Parathyroid adenoma (tissue), 2 donors: Measurements from ENCODE around the gene PDE4D.

Experiments used
- H2AFZ ChIP-seq: fragments of 300-600 bp; sonication (generic); one replicate; pipeline ENCODE4 v1.7.0; 2017; ENCODE audit warnings: antibody characterized with exemption, mild to moderate bottlenecking
- H3K27ac ChIP-seq: fragments of 300-600 bp; sonication (generic); one replicate; pipeline ENCODE4 v1.7.0; 2017
- H3K27me3 ChIP-seq: fragments of 300-600 bp; sonication (generic); one replicate; pipeline ENCODE4 v1.7.0; 2017; ENCODE audit warnings: low read length; ENCODE audit not compliant: control insufficient read depth, insufficient read depth
- H3K36me3 ChIP-seq: fragments of 300-600 bp; sonication (generic); one replicate; pipeline ENCODE4 v1.7.0; 2017; ENCODE audit warnings: low read length; ENCODE audit not compliant: control insufficient read depth, insufficient read depth
- H3K4me1 ChIP-seq: fragments of 300-600 bp; sonication (generic); one replicate; pipeline ENCODE4 v1.7.0; 2017; ENCODE audit warnings: control low read depth
- H3K4me2 ChIP-seq: fragments of 300-600 bp; sonication (generic); one replicate; pipeline ENCODE4 v1.7.0; 2017; ENCODE audit warnings: low read length
- H3K4me3 ChIP-seq: fragments of 300-600 bp; sonication (generic); one replicate; pipeline ENCODE4 v1.7.0; 2017; ENCODE audit warnings: low read depth, low read length
- H3K79me2 ChIP-seq: fragments of 300-600 bp; sonication (generic); one replicate; pipeline ENCODE4 v1.7.0; 2017; ENCODE audit warnings: control low read depth
- H3K9ac ChIP-seq: fragments of 300-600 bp; sonication (generic); one replicate; pipeline ENCODE4 v1.7.0; 2017; ENCODE audit warnings: mild to moderate bottlenecking
- H3K9me3 ChIP-seq: fragments of 300-600 bp; sonication (generic); one replicate; pipeline ENCODE4 v1.7.0; 2017; ENCODE audit warnings: low read length; ENCODE audit not compliant: control insufficient read depth
- CTCF ChIP-seq: fragments of 300-600 bp; sonication (generic); IDR thresholded peaks from one replicate; pipeline ENCODE4 v1.7.0; 2017; ENCODE audit warnings: antibody characterized with exemption, mild to moderate bottlenecking
- donor health status: primary hyperparathyroidism.

Gene PDE4D

GRCh38 chr5:59126016-59126707 is 767.4 kb downstream of the PDE4D start:
- Histone ChIP-seq H3K4me3 (peak overlapping the region; percentile 19), H3K27ac (peak overlapping the region; percentile 79), H3K9ac (no peak overlapping the region), H2AFZ (peak overlapping the region; percentile 66), H3K36me3 (no peaks in the 10 kb centered on the region), H3K4me2 (no peak overlapping the region), H3K9me3 (no peaks in the 10 kb centered on the region), H3K27me3 (no peaks in the 10 kb centered on the region), H3K4me1 (peaks cover 12% of the 10 kb centered on the region), H3K79me2 (no peaks in the 10 kb centered on the region)
- TF ChIP-seq CTCF = no peak

- no peaks in the 10 kb centered on the region for H3K9me3 ChIP-seq
- peak overlapping the region; percentile 45 for H2AFZ ChIP-seq
- H3K27ac ChIP-seq = peak overlapping the region; percentile 16
- no peaks in the 10 kb centered on the region for H3K79me2 ChIP-seq
- TF ChIP-seq CTCF = no peak
- no peak overlapping the region for H3K4me3 ChIP-seq
- H3K9ac ChIP-seq = no peak overlapping the region
- peaks cover 12% of the 10 kb centered on the region for H3K4me1 ChIP-seq
- no peaks in the 10 kb centered on the region for H3K27me3 ChIP-seq
- no peak overlapping the region for H3K4me2 ChIP-seq
- no peaks in the 10 kb centered on the region for H3K36me3 ChIP-seq
Observed at GRCh38 chr5:59125011-59125961, 768.2 kb downstream of the PDE4D start.

GRCh38 chr5:59123595-59124561 is 769.6 kb downstream of the PDE4D start:
- H3K4me1 ChIP-seq = peaks cover 12% of the 10 kb centered on the region
- no peaks in the 10 kb centered on the region for H3K27me3 ChIP-seq
- no peaks in the 10 kb centered on the region for H3K36me3 ChIP-seq
- no peak overlapping the region for H3K4me3 ChIP-seq
- no peak overlapping the region for H3K4me2 ChIP-seq
- H3K9me3 ChIP-seq = no peaks in the 10 kb centered on the region
- no peak overlapping the region for H2AFZ ChIP-seq
- no peak overlapping the region for H3K9ac ChIP-seq
- H3K79me2 ChIP-seq = no peaks in the 10 kb centered on the region
- H3K27ac ChIP-seq = no peak overlapping the region
- TF ChIP-seq CTCF = no peak

- no peak overlapping the region for H3K9ac ChIP-seq
- no peak overlapping the region for H3K4me2 ChIP-seq
- H3K4me1 ChIP-seq = no peaks in the 10 kb centered on the region
- no peaks in the 10 kb centered on the region for H3K36me3 ChIP-seq
- H3K4me3 ChIP-seq = no peak overlapping the region
- no peak overlapping the region for H2AFZ ChIP-seq
- TF ChIP-seq CTCF = no peak
- no peaks in the 10 kb centered on the region for H3K27me3 ChIP-seq
- H3K27ac ChIP-seq = no peak overlapping the region
- no peaks in the 10 kb centered on the region for H3K79me2 ChIP-seq
- no peaks in the 10 kb centered on the region for H3K9me3 ChIP-seq
Observed at GRCh38 chr5:59119480-59119879, 774.0 kb downstream of the PDE4D start.
